ENCODE data around the gene GNPAT.

GNPAT gene

GRCh38 chr1:231242516-231243198 lies 1.6 kb downstream of the GNPAT start:
- DNase-seq (ENCODE audit: low read depth), result no peak

DNA sequence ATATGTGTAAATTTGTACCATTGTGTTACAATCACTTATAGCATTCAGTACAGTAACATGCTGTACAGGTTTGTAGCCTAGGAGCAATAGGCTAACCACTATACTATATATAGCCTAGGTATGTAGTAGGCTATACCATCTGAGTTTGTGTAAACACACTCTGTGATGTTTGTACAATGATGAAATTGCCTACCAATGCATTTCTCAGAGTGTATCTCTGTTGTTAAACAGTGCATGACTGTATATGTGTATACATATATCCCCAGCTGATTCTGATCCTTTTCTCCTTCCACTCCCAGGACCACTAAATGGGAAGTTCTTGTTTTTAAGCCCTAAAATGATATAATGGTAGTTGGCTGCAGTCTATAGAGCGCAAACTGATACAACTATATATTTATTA lies 7.8 kb downstream of the GNPAT start:
- no peak for DNase-seq (ENCODE audit: low read depth)

- DNase-seq (ENCODE audit: low read depth), result no peak
Measured at GRCh38 chr1:231252336-231252735, 11.3 kb downstream of the GNPAT start.

DNA sequence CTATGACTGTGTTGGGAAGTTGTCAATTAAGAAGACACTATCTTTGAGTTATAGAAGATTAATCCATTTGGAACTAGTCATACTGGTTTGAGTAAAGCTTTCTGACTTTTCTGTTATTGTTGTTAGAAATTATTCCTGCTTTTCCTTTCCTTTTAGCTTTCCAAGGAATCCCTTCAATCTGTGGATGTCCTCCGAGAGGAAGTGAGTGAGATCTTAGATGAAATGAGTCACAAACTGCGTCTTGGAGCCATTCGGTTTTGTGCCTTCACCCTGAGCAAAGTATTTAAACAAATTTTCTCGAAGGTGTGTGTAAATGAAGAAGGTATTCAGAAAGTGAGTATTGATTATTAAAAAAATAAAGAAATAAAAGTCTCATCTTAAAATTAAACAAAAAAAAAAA lies 19.3 kb downstream of the GNPAT start:
- no peak for DNase-seq (ENCODE audit: low read depth)

DNA sequence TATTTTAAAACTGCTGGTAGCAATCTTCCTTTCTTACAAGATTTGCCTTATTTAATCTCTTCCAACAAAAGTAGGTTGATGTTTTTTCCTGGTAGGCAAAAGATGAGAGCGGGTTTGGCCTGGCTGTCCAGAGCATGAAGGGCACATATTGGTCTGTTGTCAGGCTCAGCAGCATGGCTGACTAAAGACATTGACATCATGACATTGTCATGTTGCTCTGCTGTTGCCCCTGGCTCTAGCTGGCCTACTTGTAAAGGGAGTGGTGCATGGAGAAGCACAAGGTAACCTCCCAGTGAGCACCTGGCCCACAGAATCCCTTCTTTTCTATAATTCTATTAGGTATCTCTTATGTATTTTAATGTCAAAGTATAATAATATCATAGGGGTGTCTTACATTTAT lies 23.6 kb downstream of the GNPAT start:
- no peak for DNase-seq (ENCODE audit: low read depth)

- no peak for DNase-seq (ENCODE audit: low read depth)
Measured at GRCh38 chr1:231265379-231265778, 24.4 kb downstream of the GNPAT start.

DNA sequence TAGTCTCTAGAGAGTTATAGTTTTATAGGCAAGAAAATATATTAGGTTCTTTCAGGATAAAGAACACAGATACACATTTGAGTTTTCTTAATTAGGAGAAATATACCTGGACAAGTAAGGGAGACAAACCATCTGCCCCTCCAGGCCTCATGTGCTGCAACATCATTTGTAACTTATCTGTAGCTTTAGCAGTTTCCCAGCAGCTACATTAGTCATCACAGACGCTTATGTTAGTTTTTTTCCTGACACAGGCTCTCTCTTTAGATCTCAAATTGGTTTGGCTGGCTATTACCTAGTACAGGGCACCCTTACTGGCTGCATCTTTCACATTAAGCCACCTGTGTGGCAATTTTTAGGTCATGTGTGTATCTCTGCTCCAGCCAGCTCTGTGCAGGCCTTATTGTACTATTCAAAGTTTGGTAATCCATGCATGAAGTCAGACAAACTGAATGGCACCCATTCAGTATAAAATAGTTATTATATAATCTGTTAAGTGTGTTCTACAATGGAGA lies 25.9 kb downstream of the GNPAT start:
- no peak for DNase-seq (ENCODE audit: low read depth)

DNA sequence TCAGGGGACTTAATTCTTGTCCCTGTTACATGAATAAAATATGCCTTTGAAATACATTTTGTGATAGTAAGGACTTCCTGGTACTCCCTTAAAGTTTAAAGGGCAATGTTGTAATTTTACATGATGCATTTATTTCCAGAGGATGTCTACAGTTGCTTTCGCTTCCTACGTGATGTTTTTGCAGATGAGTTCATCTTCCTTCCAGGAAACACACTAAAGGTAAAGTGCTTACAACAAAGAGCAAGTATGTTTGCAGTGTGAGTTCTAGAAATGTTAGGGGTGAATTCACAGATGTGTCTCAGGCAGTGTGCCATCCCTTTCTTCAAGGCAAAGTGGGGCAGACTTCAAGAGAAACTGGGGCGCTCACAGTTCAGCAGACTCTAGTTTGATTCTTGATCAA lies 31.2 kb downstream of the GNPAT start:
- no peak for DNase-seq (ENCODE audit: low read depth)

DNA sequence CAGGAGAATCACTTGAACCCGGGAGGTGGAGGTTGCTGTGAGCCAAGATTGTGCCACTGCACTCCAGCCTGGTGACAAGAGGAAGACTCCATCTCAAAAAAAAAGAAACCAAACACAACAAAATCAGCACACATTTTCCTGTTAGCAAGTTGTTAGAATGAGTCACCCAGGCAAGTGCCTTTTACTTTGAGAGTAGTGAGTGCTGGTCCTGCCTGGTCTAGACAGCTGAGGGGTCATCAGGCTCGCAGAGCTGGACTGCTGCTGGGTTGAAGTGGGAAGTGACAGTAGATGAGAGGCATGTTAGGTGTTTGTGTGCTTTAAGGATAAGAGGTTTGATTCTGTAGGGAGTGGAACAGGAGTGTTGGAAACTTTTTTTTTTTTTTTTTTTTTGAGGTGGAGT lies 31.9 kb downstream of the GNPAT start:
- no peak for DNase-seq (ENCODE audit: low read depth)

- DNase-seq (ENCODE audit: low read depth), result no peak
Measured at GRCh38 chr1:231274119-231274825, 33.3 kb downstream of the GNPAT start.

DNA sequence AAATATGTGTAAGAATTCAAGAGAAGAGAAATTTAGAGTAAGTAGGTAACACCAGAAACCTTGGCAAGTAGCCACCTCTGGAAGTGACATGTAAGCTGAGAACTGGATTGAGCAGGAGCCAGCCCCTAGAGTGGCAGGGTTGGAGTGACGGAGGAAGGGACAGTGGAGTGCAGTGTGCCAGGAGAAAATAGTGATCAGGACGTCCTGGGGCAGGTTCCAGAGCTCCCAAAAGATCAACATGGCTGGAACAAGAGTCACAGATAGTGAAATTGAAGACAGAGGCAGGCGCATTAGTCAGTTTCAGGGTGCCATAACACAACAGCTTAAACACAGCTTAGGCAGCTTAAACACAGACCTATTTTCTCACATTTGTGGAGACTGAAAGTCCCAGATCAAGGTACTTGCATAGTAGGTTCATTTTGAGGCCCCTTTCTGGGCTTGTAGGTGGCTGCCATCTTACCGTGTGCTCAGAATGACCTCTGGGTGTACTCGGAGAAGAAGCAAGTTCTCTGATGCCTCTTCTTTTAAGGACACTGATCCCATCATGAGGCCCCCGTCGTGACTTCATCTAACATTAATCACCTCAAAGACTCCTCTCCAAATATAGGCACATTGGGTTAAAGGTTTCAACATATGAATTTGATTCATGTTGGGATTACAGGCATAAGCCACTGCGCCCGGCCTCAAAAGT lies 37.2 kb downstream of the GNPAT start:
- DNase-seq (ENCODE audit: low read depth), result no peak

- no peak for DNase-seq (ENCODE audit: low read depth)
Measured at GRCh38 chr1:231279081-231279480, 38.1 kb downstream of the GNPAT start.

DNA sequence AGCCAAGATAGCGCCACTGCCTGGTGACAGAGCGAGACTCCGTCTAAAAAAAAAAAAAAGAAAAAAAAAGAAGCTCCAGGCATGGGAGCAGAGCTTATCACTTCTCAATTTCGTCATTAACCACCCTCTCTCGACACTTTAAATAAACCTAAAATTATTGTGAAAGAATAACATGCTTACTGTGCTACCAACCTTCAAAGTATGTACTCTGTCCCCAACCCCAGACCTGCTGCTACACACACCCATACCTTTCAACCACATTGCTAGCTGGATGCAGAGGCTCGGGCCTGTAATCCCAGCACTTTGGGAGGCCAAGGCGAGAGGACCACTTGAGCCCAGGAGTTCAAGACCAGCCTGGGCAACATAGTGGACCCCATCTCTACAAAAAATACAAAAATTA lies 38.7 kb downstream of the GNPAT start:
- DNase-seq (ENCODE audit: low read depth), result no peak

- DNase-seq (ENCODE audit: low read depth), result no peak
Measured at GRCh38 chr1:231284441-231284840, 43.4 kb downstream of the GNPAT start.

DNA sequence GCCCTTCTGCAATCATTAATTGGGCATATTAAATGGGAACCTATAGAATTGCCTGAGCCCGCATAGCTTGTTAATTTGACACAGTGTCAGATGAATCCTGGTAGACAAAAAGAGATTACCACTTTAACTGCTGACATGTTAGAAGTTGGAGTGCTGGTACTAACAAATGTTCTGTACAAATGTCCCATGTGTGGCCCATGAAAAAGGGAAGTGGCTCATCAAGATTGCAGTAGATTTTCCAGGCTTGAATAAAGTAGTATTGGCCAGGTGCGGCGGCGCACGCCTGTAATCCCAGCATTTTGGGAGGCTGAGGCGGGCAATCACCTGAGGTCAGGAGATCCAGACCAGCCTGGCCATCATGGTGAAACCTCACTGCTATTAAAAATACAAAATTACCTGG lies 45.6 kb downstream of the GNPAT start:
- no peak for DNase-seq (ENCODE audit: low read depth)

- DNase-seq (ENCODE audit: low read depth), result no peak
Measured at GRCh38 chr1:231295938-231296337, 54.9 kb downstream of the GNPAT start.

- DNase-seq (ENCODE audit: low read depth), result no peak
Measured at GRCh38 chr1:231301990-231302389, 61.0 kb downstream of the GNPAT start.

DNA sequence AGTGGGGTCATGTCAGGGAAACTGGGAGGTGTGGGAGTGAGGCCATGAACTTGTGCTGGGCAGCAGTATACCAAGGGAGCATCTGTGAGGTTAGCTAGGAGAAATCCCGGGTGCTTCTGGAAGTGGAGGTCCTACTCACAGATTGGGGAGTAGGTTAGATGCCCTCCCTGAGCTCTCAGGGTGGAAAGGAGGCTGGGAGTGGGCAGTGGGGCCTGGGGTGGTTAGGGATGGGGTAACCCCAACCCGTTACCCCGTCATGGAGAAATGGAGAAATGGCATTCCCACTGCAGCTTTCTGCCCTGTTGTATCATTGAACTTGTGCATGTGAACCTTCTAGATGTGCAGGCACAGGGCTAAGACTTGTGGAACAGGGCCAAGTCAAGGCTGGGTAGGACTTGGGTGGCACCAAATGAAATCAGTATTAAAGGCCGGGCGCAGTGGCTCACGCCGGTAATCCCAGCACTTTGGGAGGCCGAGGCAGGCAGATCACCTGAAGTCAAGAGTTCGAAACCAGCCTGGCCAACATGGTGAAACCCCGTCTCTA lies 69.5 kb downstream of the GNPAT start:
- DNase-seq (ENCODE audit: low read depth), result no peak

DNA sequence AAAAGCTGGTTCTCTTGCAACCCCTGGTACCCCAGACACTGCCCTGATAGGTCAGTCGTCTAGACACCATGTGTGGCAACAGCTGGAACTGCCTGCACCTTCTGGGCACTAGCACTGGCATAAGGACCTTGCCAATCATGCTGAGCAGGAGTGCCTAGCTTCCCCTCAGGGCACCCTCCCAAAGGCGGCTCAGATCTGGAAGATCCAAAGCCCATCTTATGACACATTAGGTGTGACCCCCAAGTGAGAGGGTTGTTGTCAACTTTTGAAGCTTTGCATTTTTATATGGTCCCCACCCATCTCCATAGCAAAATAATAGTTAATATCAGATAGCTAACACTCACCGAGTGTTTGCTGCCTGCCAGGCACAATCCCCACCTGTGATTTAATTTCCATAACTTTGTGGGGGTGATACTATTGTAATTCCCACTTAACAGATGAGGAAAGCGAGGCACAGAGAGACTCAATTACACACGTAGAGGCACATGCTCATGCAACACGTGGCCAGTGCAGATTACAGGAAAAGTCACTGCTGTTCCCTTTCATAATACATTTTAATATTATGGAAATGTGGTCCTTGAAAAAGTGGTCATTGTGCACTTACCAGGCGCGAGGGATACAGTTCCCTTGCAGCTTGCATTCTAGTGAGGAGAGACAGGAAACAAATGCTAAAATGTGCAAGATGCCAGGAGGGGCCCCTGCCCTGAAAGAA lies 70.9 kb downstream of the GNPAT start:
- no peak for DNase-seq (ENCODE audit: low read depth)

DNA sequence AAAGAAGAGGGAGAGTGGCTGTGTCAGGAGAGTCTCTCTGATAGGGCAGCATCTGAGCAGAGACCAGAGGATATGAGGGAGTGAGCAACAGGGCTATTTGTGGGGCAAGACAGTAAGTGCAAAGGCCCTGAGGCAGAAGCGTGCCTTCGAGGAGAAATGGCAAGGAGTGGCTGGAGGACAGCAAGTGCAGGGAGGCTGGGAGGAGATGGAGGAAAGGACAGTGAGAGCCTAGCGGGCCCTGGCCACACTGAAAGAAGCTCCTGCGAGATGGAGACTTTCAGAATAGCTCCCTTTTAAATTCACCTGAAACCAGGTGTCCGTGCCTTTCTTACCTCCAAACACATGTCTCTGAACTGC lies 71.4 kb downstream of the GNPAT start:
- no peak for DNase-seq (ENCODE audit: low read depth)

GRCh38 chr1:231313661-231314060 lies 72.6 kb downstream of the GNPAT start:
- DNase-seq (ENCODE audit: low read depth), result no peak

- DNase-seq (ENCODE audit: low read depth), result no peak
Measured at GRCh38 chr1:231315887-231316286, 74.9 kb downstream of the GNPAT start.

Data from activated gamma-delta T cell treated with anti-CD3 and anti-CD28 coated beads, Interleukin-2, amount 50 U/mL, for 16 hours (primary cell).